Neural cell (in vitro differentiated cells): ENCODE data around the gene NRP2. TPM values are rescaled to one million over a fixed set of nuclear protein-coding genes. Genes with fewer than 3 reads are reported as not detected.

Experiments
- H2AFZ ChIP-seq: fragments of 200-600, 300-800 bp; sonication (generic), shearing (Covaris generic); 2 replicates; pipeline ENCODE4 v1.6.0; 2014; ENCODE audit warnings: low read depth, mild to moderate bottlenecking, antibody characterized with exemption, low read length, moderate library complexity
- H3F3A ChIP-seq: fragments of 200-600 bp; shearing (Covaris generic); 2 replicates; pipeline ENCODE4 v1.6.1; 2016; ENCODE audit warnings: mild to moderate bottlenecking, moderate library complexity, mixed read lengths, antibody characterized with exemption, low read length; ENCODE audit not compliant: insufficient read depth, poor library complexity, severe bottlenecking
- H3K27ac ChIP-seq: fragments of 200-600, 300-800 bp; sonication (generic), shearing (Covaris generic); 2 replicates; pipeline ENCODE4 v1.5.1; 2014; ENCODE audit warnings: mild to moderate bottlenecking, low read length, moderate library complexity
- H3K27me3 ChIP-seq: fragments of 300-800, 200-600 bp; sonication (generic), shearing (Covaris generic); 2 replicates; pipeline ENCODE4 v1.6.0; 2014; ENCODE audit warnings: mild to moderate bottlenecking, low read depth, low read length, moderate library complexity; ENCODE audit not compliant: insufficient read depth
- H3K36me3 ChIP-seq: fragments of 300-800, 200-600 bp; sonication (generic), shearing (Covaris generic); 2 replicates; pipeline ENCODE4 v1.5.1; 2014; ENCODE audit warnings: mild to moderate bottlenecking, antibody characterized with exemption, low read length, moderate library complexity; ENCODE audit not compliant: insufficient read depth
- H3K4me2 ChIP-seq: fragments of 300-800, 200-600 bp; sonication (generic), shearing (Covaris generic); 2 replicates; pipeline ENCODE4 v1.6.0; 2014; ENCODE audit warnings: mild to moderate bottlenecking, low read length
- H3K4me3 ChIP-seq: fragments of 300-800, 200-600 bp; sonication (generic), shearing (Covaris generic); 2 replicates; pipeline ENCODE4 v1.5.1; 2014; ENCODE audit warnings: mild to moderate bottlenecking, low read length, moderate library complexity
- H3K79me2 ChIP-seq: fragments of 200-600 bp; shearing (Covaris generic); replicated peaks from 2 replicates; pipeline ENCODE4 v1.6.0; 2014; ENCODE audit warnings: mild to moderate bottlenecking, low read length, moderate library complexity; ENCODE audit not compliant: insufficient read depth
- H3K9ac ChIP-seq: fragments of 300-800, 200-600 bp; sonication (generic), shearing (Covaris generic); 2 replicates; pipeline ENCODE4 v1.6.1; 2016; ENCODE audit warnings: mild to moderate bottlenecking, low read length, mixed read lengths
- H3K9me2 ChIP-seq: fragments of 200-600 bp; shearing (Covaris generic); 2 replicates; pipeline ENCODE4 v1.6.1; 2016; ENCODE audit warnings: mild to moderate bottlenecking, low read length, mixed read lengths; ENCODE audit not compliant: insufficient read depth
- H3K9me3 ChIP-seq: fragments of 200-600, 300-800 bp; sonication (generic), shearing (Covaris generic); 2 replicates; pipeline ENCODE4 v1.6.1; 2016; ENCODE audit warnings: mild to moderate bottlenecking, mixed run types, low read length, moderate library complexity, mixed read lengths
- H4K20me1 ChIP-seq: fragments of 200-600 bp; shearing (Covaris generic); 2 replicates; pipeline ENCODE4 v1.6.1; 2016; ENCODE audit warnings: mild to moderate bottlenecking, mixed run types; ENCODE audit not compliant: insufficient read depth
- EP300 ChIP-seq: fragments of 450-650 bp; conservative IDR thresholded peaks from 2 replicates; pipeline ENCODE4 v1.6.1; 2014; ENCODE audit warnings: antibody characterized with exemption, mild to moderate bottlenecking, moderate library complexity; ENCODE audit not compliant: poor library complexity, severe bottlenecking
- EZH2 ChIP-seq: fragments of 200-600, 300-800 bp; shearing (Covaris generic), sonication (generic); IDR thresholded peaks from 2 replicates; pipeline ENCODE4 v1.6.1; 2014; ENCODE audit warnings: antibody characterized with exemption, low read length, borderline replicate concordance, mild to moderate bottlenecking; ENCODE audit not compliant: insufficient read depth, poor library complexity, severe bottlenecking
- MXI1 ChIP-seq: fragments of 450-650 bp; conservative IDR thresholded peaks from 2 replicates; pipeline ENCODE4 v1.6.1; 2014; ENCODE audit warnings: antibody characterized with exemption, mild to moderate bottlenecking; ENCODE audit not compliant: poor library complexity, severe bottlenecking
- POLR2AphosphoS5 ChIP-seq: IDR thresholded peaks from 2 replicates; pipeline ENCODE4 v1.6.1; 2012
- RAD21 ChIP-seq: fragments of 450-650 bp; conservative IDR thresholded peaks from 2 replicates; pipeline ENCODE4 v1.6.1; 2014; ENCODE audit warnings: antibody characterized with exemption, mild to moderate bottlenecking, moderate library complexity
- SMC3 ChIP-seq: fragments of 450-650 bp; conservative IDR thresholded peaks from 2 replicates; pipeline ENCODE4 v1.6.1; 2014; ENCODE audit warnings: antibody characterized with exemption, mild to moderate bottlenecking, moderate library complexity; ENCODE audit not compliant: poor library complexity
- TAF1 ChIP-seq: IDR thresholded peaks from 2 replicates; pipeline ENCODE4 v1.6.1; 2012; ENCODE audit warnings: low read depth
- polyA plus RNA-seq: library from polyadenylated mRNA; depleted of rRNA; stranded (reverse); fragments of >200 nt; gene quantifications from 2 replicates; pipeline ENCODE4 v1.2.3, GENCODE V29; 2014
- TF ChIP-seq, protein P1 (sequence below): IDR thresholded peaks from 2 replicates; pipeline ENCODE4 v1.6.1; 2012; ENCODE audit warnings: borderline replicate concordance
- TF ChIP-seq, protein P2 (sequence below): fragments of 450-650 bp; IDR thresholded peaks from 2 replicates; pipeline ENCODE4 v1.5.1; 2014; ENCODE audit warnings: antibody characterized with exemption, mild to moderate bottlenecking, moderate library complexity; ENCODE audit not compliant: poor library complexity, severe bottlenecking

The NRP2 gene
- polyA plus RNA-seq, 1 donor from 2014 or later = 30.2 TPM

DNA sequence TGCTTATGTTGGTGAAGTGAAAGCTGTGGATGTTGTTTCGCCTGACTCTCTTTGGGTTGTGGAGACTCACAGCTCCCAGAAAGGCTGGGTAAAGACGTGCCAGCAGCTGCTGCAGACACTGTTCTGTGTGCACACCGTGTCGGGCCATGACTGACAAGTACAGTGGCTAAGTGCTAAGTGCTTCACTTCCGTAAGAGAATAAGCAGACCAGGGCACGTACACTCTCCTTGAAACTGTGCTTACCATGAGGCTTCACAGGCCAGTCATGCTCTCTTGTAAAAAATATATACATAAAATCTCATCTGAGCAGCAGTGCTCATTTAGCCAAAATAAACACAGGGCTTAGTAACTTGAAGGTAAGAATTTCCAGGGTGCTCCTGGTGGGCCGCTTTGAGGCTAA is 86.0 kb downstream of the NRP2 start:
- Histone ChIP-seq H3K4me2 (no peak overlapping the region), H4K20me1 (no peaks in the 10 kb centered on the region), H2AFZ (no peak overlapping the region), H3K4me3 (no peak overlapping the region), H3K36me3 (no peaks in the 10 kb centered on the region), H3F3A (no peaks in the 10 kb centered on the region), H3K9ac (no peak overlapping the region), H3K27ac (peak overlapping the region; percentile 8), H3K79me2 (no peaks in the 10 kb centered on the region), H3K9me2 (no peaks in the 10 kb centered on the region), H3K27me3 (no peaks in the 10 kb centered on the region), H3K9me3 (no peaks in the 10 kb centered on the region)
- TF ChIP-seq TAF1 (no peak), MXI1 (no peak), RAD21 (no peak), POLR2AphosphoS5 (no peak), SMC3 (no peak), EZH2 (no peak)
- TF ChIP-seq, protein P1, sequence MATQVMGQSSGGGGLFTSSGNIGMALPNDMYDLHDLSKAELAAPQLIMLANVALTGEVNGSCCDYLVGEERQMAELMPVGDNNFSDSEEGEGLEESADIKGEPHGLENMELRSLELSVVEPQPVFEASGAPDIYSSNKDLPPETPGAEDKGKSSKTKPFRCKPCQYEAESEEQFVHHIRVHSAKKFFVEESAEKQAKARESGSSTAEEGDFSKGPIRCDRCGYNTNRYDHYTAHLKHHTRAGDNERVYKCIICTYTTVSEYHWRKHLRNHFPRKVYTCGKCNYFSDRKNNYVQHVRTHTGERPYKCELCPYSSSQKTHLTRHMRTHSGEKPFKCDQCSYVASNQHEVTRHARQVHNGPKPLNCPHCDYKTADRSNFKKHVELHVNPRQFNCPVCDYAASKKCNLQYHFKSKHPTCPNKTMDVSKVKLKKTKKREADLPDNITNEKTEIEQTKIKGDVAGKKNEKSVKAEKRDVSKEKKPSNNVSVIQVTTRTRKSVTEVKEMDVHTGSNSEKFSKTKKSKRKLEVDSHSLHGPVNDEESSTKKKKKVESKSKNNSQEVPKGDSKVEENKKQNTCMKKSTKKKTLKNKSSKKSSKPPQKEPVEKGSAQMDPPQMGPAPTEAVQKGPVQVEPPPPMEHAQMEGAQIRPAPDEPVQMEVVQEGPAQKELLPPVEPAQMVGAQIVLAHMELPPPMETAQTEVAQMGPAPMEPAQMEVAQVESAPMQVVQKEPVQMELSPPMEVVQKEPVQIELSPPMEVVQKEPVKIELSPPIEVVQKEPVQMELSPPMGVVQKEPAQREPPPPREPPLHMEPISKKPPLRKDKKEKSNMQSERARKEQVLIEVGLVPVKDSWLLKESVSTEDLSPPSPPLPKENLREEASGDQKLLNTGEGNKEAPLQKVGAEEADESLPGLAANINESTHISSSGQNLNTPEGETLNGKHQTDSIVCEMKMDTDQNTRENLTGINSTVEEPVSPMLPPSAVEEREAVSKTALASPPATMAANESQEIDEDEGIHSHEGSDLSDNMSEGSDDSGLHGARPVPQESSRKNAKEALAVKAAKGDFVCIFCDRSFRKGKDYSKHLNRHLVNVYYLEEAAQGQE = no peak
- TF ChIP-seq, protein P2, sequence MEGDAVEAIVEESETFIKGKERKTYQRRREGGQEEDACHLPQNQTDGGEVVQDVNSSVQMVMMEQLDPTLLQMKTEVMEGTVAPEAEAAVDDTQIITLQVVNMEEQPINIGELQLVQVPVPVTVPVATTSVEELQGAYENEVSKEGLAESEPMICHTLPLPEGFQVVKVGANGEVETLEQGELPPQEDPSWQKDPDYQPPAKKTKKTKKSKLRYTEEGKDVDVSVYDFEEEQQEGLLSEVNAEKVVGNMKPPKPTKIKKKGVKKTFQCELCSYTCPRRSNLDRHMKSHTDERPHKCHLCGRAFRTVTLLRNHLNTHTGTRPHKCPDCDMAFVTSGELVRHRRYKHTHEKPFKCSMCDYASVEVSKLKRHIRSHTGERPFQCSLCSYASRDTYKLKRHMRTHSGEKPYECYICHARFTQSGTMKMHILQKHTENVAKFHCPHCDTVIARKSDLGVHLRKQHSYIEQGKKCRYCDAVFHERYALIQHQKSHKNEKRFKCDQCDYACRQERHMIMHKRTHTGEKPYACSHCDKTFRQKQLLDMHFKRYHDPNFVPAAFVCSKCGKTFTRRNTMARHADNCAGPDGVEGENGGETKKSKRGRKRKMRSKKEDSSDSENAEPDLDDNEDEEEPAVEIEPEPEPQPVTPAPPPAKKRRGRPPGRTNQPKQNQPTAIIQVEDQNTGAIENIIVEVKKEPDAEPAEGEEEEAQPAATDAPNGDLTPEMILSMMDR = no peak

DNA sequence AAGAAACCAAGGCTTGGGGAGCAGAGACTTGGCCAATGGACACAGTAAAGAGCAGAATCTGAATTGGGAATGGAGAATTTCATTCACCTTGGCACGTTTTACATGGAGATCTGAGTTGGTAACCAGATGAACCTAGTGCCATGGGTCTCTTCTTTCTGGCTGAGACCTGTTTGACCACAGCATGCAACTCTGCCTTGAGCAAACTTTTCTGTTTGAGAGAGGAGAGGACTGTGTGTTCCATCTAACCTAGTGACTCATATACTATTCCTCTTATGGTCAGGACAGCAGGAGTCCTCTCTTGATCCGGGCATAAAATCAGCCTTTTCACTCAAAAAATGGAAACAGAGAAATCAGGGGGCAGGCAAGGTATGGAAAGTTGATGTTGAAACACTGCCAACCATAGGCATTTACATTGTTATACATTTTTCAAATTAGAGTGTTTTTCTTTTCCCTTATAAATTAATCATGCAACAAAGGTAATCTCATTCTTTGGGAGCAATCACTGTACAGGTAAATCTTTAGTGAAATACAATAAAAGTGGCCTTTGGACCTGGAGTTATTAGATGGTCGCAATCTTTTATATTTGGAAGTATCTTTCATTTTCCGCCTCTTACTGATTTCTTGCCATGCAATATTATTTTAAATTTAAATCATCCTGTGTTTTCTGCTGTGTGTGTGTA is 86.7 kb downstream of the NRP2 start:
- H3K36me3 ChIP-seq = no peaks in the 10 kb centered on the region
- H3K27me3 ChIP-seq = no peaks in the 10 kb centered on the region
- no peaks in the 10 kb centered on the region for H3K9me3 ChIP-seq
- H3F3A ChIP-seq = no peaks in the 10 kb centered on the region
- H3K9ac ChIP-seq = no peak overlapping the region
- no peak overlapping the region for H3K4me2 ChIP-seq
- no peaks in the 10 kb centered on the region for H3K79me2 ChIP-seq
- no peaks in the 10 kb centered on the region for H4K20me1 ChIP-seq
- no peaks in the 10 kb centered on the region for H3K9me2 ChIP-seq
- H3K4me3 ChIP-seq = no peak overlapping the region
- no peak overlapping the region for H2AFZ ChIP-seq
- no peak for TF ChIP-seq EP300
- no peak for TF ChIP-seq TAF1
- TF ChIP-seq POLR2AphosphoS5 = no peak
- TF ChIP-seq EZH2 = no peak
- no peak for TF ChIP-seq RAD21
- no peak for TF ChIP-seq SMC3
- TF ChIP-seq, protein P1 = no peak
- no peak for TF ChIP-seq MXI1
- TF ChIP-seq, protein P2 = no peak
- no peak overlapping the region for H3K27ac ChIP-seq
